Mucosa of gallbladder (tissue), 1 donor: Measurements from ENCODE around the gene PHF23. TPM values are rescaled to one million over a fixed set of nuclear protein-coding genes. Genes with fewer than 3 reads are reported as not detected.
A peak's percentile ranks its signal among the peaks of the same experiment; 100 is the strongest.

ENCODE experiments used
- DNase-seq: peaks from one replicate; pipeline ENCODE4 v3.0.0-alpha.2; 2020; ENCODE audit warnings: low spot score
- total RNA-seq: library from RNA; stranded (reverse); gene quantifications from one replicate; pipeline ENCODE4 v1.2.1, GENCODE V29; 2021
- donor health status: DM: no; HTN: no; CAD: no.

Gene PHF23
- total RNA-seq, result 32.3 TPM

DNA sequence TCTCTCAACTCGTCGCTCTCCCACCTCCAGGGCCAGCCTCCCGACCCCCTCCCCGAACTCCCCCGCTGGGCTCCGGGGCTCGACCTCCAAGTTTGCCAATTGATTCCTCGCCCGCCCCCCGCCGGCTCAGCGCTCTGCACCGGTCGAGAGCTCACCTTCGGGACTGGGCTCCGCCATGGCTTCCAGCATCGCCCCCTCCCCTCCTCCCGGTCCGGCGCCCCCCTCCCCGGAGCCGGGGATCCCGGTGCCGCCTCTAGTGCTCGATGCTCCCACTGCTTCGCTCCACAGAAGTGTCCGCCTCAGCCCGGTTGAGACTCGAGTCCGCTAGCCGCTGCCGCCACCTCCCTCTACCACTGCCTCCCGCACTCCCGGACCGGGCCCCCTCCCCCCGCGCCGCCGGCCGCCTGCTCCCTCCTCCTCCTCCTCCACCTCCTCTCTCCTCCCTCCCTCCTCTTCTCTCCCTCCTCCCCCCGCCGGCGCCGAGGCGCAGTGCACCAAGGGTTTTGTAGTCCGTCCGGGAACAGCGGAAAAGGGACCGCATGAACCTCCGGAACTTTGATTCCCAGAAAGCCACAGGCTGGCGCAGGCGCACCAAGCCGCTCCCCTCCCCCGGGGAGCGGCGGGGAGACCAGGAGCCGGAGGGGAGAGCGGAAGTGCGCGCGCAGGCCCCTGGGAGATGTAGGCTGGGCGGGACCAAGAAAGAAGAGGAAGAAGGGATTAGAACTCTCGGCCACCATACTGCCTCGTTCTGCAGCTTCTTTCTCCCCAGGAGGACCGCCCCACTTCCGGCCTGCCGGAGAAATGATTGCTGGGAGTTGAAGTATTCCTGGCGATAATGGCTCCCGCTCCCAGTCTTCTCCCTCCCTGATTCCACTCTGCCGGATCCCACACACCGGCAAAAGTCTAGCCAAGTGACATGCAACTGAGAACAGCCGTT lies at the start of gene PHF23:
PHF23 (minus strand) TSS at position 367 of the 937 bp plus-strand sequence; CDS start at position 189, 178 bp downstream.
- DNase-seq, result peak; percentile 99

DNA sequence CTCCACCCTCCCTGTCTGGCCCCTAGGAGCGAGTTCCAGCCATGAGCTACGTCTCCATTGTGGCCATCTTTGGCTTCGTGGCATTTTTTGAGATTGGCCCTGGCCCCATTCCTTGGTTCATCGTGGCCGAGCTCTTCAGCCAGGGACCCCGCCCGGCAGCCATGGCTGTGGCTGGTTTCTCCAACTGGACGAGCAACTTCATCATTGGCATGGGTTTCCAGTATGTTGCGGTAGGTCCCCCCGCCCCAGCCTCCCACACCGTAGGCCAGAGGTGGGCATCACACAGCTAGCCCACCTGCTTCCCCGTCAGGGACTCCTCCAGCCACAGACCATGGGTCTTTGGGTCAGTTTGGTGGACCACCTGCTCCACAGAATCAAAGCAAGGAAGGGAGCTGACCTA lies 46.4 kb upstream of the PHF23 start:
- DNase-seq, result no peak

DNA sequence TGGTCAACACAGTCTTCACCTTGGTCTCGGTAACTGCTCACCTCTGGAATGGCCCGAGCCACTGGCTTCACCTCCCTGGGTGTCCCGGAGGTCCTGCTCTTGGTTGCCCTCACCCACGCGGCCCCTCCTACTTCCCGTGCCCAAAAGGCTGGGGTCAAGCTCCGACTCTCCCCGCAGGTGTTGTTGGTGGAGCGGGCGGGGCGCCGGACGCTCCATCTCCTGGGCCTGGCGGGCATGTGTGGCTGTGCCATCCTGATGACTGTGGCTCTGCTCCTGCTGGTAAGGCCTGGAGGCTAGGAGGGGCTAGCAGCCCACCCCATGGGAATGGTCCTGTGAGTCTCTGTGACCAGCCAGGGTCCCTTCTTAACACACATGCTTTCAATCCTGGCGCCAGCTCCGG lies 45.7 kb upstream of the PHF23 start:
- no peak for DNase-seq

DNA sequence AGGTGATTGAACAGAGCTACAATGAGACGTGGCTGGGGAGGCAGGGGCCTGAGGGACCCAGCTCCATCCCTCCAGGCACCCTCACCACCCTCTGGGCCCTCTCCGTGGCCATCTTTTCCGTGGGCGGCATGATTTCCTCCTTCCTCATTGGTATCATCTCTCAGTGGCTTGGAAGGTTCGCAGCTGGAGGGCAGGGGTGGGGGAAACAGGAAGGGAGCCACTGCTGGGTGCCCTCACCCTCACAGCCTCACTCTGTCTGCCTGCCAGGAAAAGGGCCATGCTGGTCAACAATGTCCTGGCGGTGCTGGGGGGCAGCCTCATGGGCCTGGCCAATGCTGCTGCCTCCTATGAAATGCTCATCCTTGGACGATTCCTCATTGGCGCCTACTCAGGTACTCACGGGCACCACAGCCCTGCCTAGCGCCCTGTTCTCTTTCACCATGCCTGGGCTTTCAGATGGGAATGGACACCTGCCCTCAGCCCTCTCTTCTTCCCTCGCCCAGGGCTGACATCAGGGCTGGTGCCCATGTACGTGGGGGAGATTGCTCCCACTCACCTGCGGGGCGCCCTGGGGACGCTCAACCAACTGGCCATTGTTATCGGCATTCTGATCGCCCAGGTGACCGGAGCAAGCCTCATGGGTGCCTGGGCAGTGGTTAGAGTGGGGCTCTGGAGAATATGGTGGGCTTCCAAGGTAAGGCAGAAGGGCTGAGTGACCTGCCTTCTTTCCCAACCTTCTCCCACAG lies 44.4 kb upstream of the PHF23 start:
- DNase-seq, result no peak

GRCh38 chr17:7282752-7283321 lies 43.6 kb upstream of the PHF23 start:
- DNase-seq, result no peak

DNA sequence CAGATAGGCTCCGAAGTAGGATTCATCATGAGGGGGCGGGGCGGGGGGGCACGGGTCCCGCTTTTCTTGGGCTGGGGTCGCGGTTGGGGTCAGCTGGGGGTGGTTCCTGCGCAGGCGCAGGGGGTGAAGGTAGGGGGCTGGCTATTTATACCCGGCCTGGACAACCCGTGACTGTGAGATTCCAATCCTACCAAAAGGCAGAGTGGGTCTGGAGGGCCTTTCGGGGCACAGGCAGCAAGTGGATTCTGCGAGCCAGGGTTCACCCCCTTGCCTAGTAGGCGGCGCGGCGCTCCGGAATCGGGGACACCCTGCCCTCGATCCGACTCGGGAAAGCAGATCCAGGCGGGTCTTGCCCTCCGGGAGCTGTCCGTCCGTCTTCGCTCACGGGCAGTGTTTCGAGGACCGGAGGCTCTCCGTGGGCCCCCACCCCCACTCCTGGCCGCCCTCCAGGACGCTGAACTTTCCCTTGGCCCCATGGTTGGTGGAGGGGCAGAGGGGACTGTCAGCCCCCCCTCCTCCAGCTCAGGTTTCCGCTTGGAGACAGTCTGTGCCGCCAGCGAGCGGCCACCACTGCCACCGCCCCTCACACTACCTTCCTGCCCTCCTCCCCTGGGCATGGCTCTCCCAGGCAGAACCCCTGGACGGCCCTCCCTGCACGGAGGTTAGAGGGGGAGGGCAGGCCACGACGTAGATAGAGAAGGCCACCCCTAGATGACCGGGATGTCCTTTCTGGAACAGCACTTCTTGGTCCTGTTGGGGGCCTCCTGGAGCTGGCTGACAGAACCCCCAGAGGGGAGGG lies 42.9 kb upstream of the PHF23 start:
- DNase-seq, result no peak

DNA sequence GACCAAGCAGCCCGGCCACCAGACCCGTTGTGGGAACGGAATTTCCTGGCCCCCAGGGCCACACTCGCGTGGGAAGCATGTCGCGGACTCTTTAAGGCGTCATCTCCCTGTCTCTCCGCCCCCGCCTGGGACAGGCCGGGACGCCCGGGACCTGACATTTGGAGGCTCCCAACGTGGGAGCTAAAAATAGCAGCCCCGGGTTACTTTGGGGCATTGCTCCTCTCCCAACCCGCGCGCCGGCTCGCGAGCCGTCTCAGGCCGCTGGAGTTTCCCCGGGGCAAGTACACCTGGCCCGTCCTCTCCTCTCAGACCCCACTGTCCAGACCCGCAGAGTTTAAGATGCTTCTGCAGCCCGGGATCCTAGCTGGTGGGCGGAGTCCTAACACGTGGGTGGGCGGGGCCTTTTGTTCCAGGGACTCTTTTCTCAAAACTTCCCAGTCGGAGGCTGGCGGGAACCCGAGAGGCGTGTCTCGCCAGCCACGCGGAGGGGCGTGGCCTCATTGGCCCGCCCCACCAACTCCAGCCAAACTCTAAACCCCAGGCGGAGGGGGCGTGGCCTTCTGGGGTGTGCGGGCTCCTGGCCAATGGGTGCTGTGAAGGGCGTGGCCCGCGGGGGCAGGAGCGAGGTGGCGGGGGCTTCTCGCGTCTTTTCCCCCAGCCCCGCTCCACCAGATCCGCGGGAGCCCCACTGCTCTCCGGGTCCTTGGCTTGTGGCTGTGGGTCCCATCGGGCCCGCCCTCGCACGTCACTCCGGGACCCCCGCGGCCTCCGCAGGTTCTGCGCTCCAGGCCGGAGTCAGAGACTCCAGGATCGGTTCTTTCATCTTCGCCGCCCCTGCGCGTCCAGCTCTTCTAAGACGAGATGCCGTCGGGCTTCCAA lies 42.1 kb upstream of the PHF23 start, which contains the start of gene SLC2A4:
SLC2A4 (plus strand) TSS at position 645 of the 879 bp plus-strand sequence; CDS start at position 862, 217 bp downstream.
- peak; percentile 93 for DNase-seq

DNA sequence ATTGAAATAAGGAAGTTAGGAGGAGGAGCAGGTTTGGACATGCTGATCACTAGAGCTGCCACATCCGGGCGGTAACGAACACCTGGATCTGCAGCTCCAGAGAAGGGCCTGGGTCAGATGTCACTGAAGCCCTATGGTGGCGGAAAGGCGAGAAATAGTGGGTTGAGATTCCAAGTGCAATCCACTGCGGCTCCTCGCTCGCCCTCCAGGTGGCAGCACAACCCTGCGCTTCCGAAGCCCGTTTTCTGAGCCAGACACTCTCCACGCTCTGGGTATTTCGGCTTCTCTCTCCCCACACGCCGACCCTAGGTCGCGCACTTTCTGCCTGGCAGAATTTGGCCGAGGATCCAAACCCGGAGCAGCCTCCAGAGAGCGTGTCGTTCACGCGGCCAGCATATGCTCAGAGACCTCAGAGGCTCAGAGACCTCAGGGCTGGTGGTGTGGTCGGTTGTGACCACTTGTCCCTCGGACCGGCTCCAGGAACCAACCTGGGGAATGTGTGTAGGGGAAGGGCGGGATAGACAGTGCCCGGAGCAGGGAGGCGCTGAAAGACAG lies 41.3 kb upstream of the PHF23 start:
- DNase-seq, result peak; percentile 87

- no peak for DNase-seq
These were observed 40.2 kb upstream of the PHF23 start for GRCh38 chr17:7279448-7279847.

- no peak for DNase-seq
These were observed 27.5 kb upstream of the PHF23 start for GRCh38 chr17:7266784-7267183.

DNA sequence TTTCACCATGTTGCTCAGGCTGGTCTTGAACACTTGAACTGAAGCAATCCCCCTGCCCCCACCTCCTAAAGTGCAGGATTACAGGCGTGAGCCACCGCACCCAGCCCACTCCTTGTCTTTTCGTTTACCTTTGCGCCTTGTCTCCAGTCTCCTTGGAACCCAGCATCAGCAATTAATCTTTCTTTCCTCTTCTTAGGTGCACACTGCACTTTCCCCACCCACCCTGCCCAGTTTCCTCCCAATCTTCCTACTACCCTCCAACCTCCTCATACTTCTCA lies 24.5 kb upstream of the PHF23 start:
- DNase-seq, result no peak

DNA sequence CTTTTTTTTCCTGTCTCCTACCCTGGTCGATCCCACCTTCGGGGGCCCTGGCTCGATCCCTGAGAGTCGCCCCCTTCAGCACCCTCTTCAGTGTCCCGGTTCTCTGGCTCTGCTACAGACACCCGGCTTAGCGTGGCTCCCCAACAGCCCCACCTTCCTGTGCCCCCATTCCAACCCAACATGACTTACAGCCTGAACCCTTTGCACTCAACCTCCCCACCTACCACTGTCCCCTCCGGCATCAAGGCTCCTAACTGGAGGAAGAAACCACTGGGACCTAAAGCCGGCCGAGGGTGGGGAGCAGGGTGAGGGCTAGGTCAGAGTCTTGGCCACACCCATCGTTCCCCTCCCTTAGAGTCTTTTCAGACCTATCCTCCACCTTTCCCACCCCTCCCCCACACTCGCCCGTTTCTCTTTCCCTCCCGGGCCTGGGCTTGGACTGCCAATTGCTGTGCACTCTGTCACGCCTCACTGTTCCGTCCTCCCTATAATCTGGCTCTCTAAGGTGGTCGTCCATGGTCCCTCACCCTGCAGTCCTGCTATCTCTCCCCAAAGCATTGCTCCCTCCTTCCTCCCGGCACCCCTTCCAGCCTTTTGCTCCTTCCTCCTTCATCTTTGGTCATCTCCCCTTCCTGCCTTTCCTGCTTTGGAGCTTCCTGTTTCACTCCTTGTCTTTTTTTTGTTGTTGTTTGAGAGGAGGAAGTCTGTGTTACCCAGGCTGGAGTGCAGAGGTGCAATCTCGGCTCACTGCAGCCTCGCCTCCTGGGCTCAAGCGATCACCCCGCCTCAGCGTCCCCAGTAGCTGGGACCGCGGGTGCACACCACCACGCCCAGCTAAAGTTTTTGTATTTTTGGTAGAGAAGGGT lies 23.9 kb upstream of the PHF23 start:
- peak; percentile 57 for DNase-seq

GRCh38 chr17:7262192-7262934 lies 23.1 kb upstream of the PHF23 start, which contains the start of gene CLDN7:
Gene CLDN7, minus strand, starts transcription at chr17:7262478. Its CDS starts 435 bp downstream, at chr17:7262043.
- peak; percentile 84 for DNase-seq

DNA sequence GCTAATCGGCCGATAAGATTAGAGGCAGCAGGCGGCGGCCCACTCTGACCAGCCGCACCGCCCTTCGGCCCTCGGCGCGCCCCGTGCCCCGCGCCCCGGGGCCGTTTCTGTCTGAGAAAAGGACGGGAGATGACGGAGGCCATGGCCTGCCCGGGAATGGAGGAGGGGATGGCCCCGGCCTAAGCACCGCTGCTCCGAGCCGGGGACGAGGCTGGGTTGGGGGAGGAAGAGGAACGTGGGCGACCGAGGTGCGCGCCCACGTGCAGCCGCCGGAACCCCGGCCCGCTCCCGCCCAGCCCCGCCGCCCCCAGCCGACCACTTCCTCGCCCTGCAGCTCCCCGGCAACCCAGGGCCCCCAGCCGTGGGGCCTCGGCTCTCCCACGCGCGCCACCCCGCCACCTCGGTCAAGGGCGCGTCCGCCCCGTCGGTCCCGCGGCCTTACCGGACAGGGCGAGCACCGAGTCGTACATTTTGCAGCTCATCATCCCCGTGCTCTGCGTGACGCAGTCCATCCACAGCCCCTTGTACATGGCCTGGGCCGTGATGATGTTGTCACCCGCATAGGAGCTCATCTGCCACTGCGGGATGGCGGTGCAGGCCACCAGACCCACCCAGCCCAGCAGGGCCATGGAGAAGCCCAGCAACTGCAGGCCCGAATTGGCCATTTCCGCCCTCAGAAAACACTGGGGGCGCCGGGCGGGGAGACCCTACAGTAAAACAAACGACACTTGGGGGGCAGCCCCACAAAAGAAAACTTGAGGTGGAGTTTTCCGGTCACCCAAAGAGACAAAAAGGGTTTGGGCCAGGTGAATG lies 22.3 kb upstream of the PHF23 start:
- no peak for DNase-seq

GRCh38 chr17:7260651-7261378 lies 21.6 kb upstream of the PHF23 start:
- no peak for DNase-seq

DNA sequence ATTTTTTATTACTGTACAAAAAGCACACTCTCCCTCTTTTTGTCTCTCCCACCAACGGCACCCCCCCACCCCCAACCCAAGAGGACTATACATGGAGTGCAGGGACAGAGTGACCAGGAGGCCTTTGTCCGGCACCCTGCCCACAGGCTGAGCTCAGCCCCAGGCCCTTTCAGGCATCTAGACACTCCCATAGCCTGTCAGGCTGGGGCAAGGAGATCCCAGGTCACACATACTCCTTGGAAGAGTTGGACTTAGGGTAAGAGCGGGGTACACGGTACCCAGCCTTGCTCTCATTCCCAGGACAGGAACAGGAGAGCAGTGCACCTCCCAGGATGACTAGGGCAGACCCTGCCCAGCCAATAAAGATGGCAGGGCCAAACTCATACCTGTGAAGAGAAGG lies 20.9 kb upstream of the PHF23 start:
- DNase-seq, result no peak

DNA sequence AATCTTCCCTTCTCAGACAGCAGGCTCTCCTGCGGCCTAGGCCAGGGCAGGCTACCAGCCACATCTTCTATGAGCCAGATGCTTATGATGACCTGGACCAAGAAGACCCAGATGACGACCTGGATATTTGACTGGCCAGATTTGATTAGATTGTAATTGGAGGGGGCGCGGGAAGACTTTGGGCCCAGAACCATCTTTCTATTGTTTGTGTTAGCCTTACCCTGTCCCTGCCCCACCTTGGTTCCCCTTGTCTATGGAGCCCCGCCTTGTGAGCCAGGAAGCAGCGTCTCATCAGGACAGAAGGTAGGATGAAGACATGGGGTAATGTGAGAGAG lies 20.3 kb upstream of the PHF23 start:
- no peak for DNase-seq
